Measurements from ENCODE around the gene NPDC1.

DNA sequence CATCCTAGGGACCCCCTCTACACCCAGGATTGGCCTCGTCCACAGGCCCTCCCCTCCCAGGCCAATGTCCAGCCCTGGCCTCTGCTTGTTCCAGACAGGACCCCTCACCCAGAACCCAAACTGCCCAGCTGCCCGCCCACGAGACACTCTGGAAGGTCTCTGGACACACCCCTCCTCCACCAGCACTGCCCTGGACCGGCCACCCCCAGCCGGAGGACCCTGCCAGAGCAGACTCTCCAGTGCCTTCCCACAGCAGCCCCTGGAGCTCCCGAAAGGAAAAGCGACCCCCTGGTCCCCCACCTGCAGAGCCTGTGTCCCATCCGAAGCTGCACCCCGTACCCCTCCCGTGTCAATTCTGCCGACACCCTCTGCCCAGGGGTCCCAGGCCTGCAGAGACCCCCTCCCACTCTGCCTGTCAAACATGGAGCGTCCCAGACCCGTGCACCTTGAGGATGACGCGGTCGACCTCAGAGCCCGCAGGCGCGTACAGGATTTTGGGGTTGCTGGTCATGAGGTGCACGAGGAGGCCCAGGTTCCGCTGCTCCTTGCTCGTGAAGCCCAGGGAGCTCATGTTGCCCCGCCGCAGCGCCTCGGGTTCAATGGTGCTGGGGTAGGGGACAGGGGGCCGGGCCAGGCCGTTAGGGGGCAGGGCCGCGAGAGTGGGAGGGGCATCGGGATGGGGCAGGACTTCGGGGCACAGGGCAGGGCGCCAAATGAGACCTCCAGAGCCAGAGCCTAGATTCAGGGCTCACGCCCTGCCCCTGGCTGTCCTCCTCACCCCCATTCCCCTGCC lies 25.9 kb downstream of the NPDC1 start:
- TF ChIP-seq, protein P1, sequence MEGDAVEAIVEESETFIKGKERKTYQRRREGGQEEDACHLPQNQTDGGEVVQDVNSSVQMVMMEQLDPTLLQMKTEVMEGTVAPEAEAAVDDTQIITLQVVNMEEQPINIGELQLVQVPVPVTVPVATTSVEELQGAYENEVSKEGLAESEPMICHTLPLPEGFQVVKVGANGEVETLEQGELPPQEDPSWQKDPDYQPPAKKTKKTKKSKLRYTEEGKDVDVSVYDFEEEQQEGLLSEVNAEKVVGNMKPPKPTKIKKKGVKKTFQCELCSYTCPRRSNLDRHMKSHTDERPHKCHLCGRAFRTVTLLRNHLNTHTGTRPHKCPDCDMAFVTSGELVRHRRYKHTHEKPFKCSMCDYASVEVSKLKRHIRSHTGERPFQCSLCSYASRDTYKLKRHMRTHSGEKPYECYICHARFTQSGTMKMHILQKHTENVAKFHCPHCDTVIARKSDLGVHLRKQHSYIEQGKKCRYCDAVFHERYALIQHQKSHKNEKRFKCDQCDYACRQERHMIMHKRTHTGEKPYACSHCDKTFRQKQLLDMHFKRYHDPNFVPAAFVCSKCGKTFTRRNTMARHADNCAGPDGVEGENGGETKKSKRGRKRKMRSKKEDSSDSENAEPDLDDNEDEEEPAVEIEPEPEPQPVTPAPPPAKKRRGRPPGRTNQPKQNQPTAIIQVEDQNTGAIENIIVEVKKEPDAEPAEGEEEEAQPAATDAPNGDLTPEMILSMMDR (conservative IDR thresholded peaks at IDR 0.05): no peak
- no peak for TF ChIP-seq EZH2 (IDR thresholded peaks at IDR 0.05; ENCODE audit: low read depth)
